ENCODE measurements around the gene MCIDAS. TPM values are rescaled to one million over a fixed set of nuclear protein-coding genes. Genes with fewer than 3 reads are reported as not detected.

Gene MCIDAS
- total RNA-seq, 1 experiment from 2014 or later: 4.9 TPM

- DNase-seq: peak; percentile 88
- CTCF ChIA-PET: interaction anchor here (0.5 to 1.9 kb wide), 7 partner anchors 19 to 97 kb away, joined by 3 to 6 read pairs (median 3); partner anchors contain the start of gene GPX8
- H3K4me3 Mint-ChIP-seq (ENCODE audit: low read depth, unreplicated experiment): peak within 1 kb of the TSS; percentile 93
- TF ChIP-seq CTCF (IDR thresholded peaks at IDR 0.05; ENCODE audit: unreplicated experiment): no peak
- no peaks in the 10 kb centered on the region for H3K27me3 Mint-ChIP-seq (ENCODE audit: unreplicated experiment)
- H3K27ac Mint-ChIP-seq (ENCODE audit: unreplicated experiment): peak within 1 kb of the TSS; percentile 88
- intact Hi-C loops (cut with micrococcal nuclease; ENCODE audit: unreplicated experiment): loop anchor here (5.0 kb wide), 3 partner anchors 46 to 74 kb away; partner anchors contain the start of genes CDC20B, DHX29 and MTREX
- peaks cover 49% of the 10 kb centered on the region for H3K36me3 Mint-ChIP-seq (ENCODE audit: insufficient read depth, unreplicated experiment)
- H3K9me3 Mint-ChIP-seq (ENCODE audit: low read depth, unreplicated experiment): no peaks in the 10 kb centered on the region
- BruUV-seq (replicated peaks): no TSS peak
- peaks cover 11% of the 10 kb centered on the region for H3K4me1 Mint-ChIP-seq (ENCODE audit: low read depth, unreplicated experiment)
Measured at GRCh38 chr5:55232985-55233928, 6.1 kb upstream of the MCIDAS start, which contains the start of gene CCNO. Gene CCNO, minus strand, starts transcription at chr5:55233608. Its CDS starts 85 bp downstream, at chr5:55233523.

GRCh38 chr5:55232271-55232984 is 5.3 kb upstream of the MCIDAS start:
- H3K36me3 Mint-ChIP-seq (ENCODE audit: insufficient read depth, unreplicated experiment): peaks cover 56% of the 10 kb centered on the region
- peak; percentile 68 for DNase-seq
- peak overlapping the region; percentile 88 for H3K27ac Mint-ChIP-seq (ENCODE audit: unreplicated experiment)
- TF ChIP-seq CTCF (IDR thresholded peaks at IDR 0.05; ENCODE audit: unreplicated experiment): no peak
- peak overlapping the region; percentile 93 for H3K4me3 Mint-ChIP-seq (ENCODE audit: low read depth, unreplicated experiment)
- intact Hi-C loops (cut with micrococcal nuclease; ENCODE audit: unreplicated experiment): loop anchor here (5.0 kb wide), 3 partner anchors 45 to 75 kb away; partner anchors contain the start of genes CDC20B, DHX29 and MTREX
- CTCF ChIA-PET: interaction anchor here (0.5 to 1.9 kb wide), 6 partner anchors 9 to 618 kb away, joined by 3 to 6 read pairs (median 4); no protein-coding TSS in a partner anchor
- TSS peak; percentile 76 for BruUV-seq (replicated peaks)
- H3K9me3 Mint-ChIP-seq (ENCODE audit: low read depth, unreplicated experiment): no peaks in the 10 kb centered on the region
- no peaks in the 10 kb centered on the region for H3K27me3 Mint-ChIP-seq (ENCODE audit: unreplicated experiment)
- H3K4me1 Mint-ChIP-seq (ENCODE audit: low read depth, unreplicated experiment): peaks cover 18% of the 10 kb centered on the region

- intact Hi-C loops (cut with micrococcal nuclease; ENCODE audit: unreplicated experiment): loop anchor here (5.0 kb wide), 3 partner anchors 45 to 75 kb away; partner anchors contain the start of genes CDC20B, DHX29 and MTREX
- DNase-seq: no peak
Measured at GRCh38 chr5:55231919-55232270, 4.8 kb upstream of the MCIDAS start.

More at GRCh38 chr5:55231919-55232270, 4.8 kb upstream of the MCIDAS start:
- Mint-ChIP-seq H3K4me1 (ENCODE audit: low read depth, unreplicated experiment) (peaks cover 18% of the 10 kb centered on the region), H3K4me3 (ENCODE audit: low read depth, unreplicated experiment) (peak overlapping the region; percentile 93), H3K27ac (ENCODE audit: unreplicated experiment) (peak overlapping the region; percentile 88), H3K27me3 (ENCODE audit: unreplicated experiment) (no peaks in the 10 kb centered on the region), H3K9me3 (ENCODE audit: low read depth, unreplicated experiment) (no peaks in the 10 kb centered on the region), H3K36me3 (ENCODE audit: insufficient read depth, unreplicated experiment) (peaks cover 61% of the 10 kb centered on the region)
- no peak for TF ChIP-seq CTCF (IDR thresholded peaks at IDR 0.05; ENCODE audit: unreplicated experiment)
- no TSS peak for BruUV-seq (replicated peaks)
- CTCF ChIA-PET: interaction anchor here (0.6 to 1.4 kb wide), 4 partner anchors 9 to 619 kb away, joined by 3 to 4 read pairs (median 3); no protein-coding TSS in a partner anchor

All from Calu3 (cell line).